Ascending aorta (tissue), 2 donors: ENCODE results near the gene RASSF9. TPM values are rescaled to one million over a fixed set of nuclear protein-coding genes. Genes with fewer than 3 reads are reported as not detected.

Experiments used
- DNase-seq, 2 donors: peaks; one replicate each; pipeline ENCODE4 v3.0.0-alpha.2; 2019; ENCODE audit warnings: low spot score in 2 of 2
- H3K27ac ChIP-seq, 2 donors: fragments of 200-600 bp; sonication (generic); one replicate each; pipeline ENCODE4 v1.5.1; 2016 to 2017; ENCODE audit warnings: mild to moderate bottlenecking in 1 of 2
- H3K27me3 ChIP-seq: fragments of 200-600 bp; sonication (generic); one replicate; pipeline ENCODE4 v1.5.1; 2017
- H3K36me3 ChIP-seq, 2 donors: fragments of 200-600 bp; sonication (generic); one replicate each; pipeline ENCODE4 v1.5.1; 2016
- H3K4me1 ChIP-seq, 2 donors: fragments of 200-600 bp; sonication (generic); one replicate each; pipeline ENCODE4 v1.5.1; 2016 to 2017; ENCODE audit warnings: mild to moderate bottlenecking in 1 of 2
- H3K4me3 ChIP-seq, 2 donors: fragments of 200-600 bp; sonication (generic); one replicate each; pipeline ENCODE4 v1.5.1; 2016 to 2017; ENCODE audit warnings: mild to moderate bottlenecking in 1 of 2
- H3K9me3 ChIP-seq, 2 donors: fragments of 200-600 bp; sonication (generic); one replicate each; pipeline ENCODE4 v1.5.1; 2016
- intact Hi-C: fragments of 100-400 bp; cut with DNase I; formaldehyde crosslinking; loops from one replicate; pipeline ENCODE4 v1.15.1; 2023
- total RNA-seq: library from RNA; depleted of rRNA; stranded (reverse); fragments of >200 nt; gene quantifications from one replicate; pipeline ENCODE4 v1.1.0, GENCODE V29; 2016
- TF ChIP-seq, protein P1 (sequence below), 3 experiments: fragments of 200-600 bp in 2 of 3; fragments of 450-650 bp in 1 of 3; sonication (generic) in 2 of 3; IDR thresholded peaks; one replicate each; pipeline ENCODE4 v1.5.1; 2016 to 2019; ENCODE audit warnings: antibody characterized with exemption in 3 of 3, mild to moderate bottlenecking in 1 of 3, moderate library complexity in 1 of 3

The RASSF9 gene
- total RNA-seq, 1 donor from 2014 or later: 1.9 TPM

DNA sequence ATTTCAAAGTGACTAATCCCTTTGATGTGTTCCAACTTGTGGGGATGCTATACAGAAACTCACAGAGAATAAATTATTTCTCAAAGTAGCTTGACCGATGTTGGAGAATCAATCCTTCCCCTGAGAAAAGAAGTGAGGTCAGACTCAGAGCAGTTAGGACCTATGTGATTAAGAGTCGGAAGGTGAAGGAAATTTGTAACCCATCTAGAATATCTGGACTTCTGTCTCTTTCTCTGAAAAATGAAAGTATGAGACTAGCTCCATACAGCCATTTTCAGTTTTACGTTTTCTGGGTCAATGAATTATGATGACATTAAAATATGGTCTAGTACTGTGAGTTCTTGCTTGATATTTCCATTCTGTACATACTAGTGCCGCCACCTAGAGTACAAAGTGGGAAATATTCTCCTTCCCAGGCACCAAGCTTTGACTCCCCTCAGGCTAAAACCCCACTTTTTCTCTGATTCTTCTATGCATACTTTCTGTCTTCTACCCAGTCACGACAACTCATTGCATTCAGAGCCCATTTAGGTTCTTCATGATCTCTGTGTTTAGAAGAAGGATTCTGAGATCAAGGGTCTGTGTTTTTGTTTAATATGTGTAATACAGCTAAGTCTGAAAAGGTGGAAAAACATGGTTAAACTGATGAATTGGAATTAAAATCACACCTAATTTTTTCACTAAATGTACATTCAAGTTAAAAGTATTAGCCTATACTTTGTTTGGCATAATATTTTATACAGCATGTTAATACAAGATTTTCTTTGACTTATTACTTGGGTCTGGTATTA is 31.0 kb upstream of the RASSF9 start:
- no peak overlapping the region for H3K27ac ChIP-seq
- no peaks in the 10 kb centered on the region for H3K4me1 ChIP-seq
- no peak for DNase-seq
- no peaks in the 10 kb centered on the region for H3K9me3 ChIP-seq
- intact Hi-C loops: loop anchor here (1.0 kb wide), 1 partner anchor 292 kb away; no protein-coding TSS in a partner anchor
- H3K36me3 ChIP-seq: no peaks in the 10 kb centered on the region
- peak overlapping the region; percentile 13 to 28 for H3K4me3 ChIP-seq
- H3K27me3 ChIP-seq: no peaks in the 10 kb centered on the region
- TF ChIP-seq, protein P1, sequence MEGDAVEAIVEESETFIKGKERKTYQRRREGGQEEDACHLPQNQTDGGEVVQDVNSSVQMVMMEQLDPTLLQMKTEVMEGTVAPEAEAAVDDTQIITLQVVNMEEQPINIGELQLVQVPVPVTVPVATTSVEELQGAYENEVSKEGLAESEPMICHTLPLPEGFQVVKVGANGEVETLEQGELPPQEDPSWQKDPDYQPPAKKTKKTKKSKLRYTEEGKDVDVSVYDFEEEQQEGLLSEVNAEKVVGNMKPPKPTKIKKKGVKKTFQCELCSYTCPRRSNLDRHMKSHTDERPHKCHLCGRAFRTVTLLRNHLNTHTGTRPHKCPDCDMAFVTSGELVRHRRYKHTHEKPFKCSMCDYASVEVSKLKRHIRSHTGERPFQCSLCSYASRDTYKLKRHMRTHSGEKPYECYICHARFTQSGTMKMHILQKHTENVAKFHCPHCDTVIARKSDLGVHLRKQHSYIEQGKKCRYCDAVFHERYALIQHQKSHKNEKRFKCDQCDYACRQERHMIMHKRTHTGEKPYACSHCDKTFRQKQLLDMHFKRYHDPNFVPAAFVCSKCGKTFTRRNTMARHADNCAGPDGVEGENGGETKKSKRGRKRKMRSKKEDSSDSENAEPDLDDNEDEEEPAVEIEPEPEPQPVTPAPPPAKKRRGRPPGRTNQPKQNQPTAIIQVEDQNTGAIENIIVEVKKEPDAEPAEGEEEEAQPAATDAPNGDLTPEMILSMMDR (IDR thresholded peaks at IDR 0.05): peak; percentile 44 to 85 (median 82)

DNA sequence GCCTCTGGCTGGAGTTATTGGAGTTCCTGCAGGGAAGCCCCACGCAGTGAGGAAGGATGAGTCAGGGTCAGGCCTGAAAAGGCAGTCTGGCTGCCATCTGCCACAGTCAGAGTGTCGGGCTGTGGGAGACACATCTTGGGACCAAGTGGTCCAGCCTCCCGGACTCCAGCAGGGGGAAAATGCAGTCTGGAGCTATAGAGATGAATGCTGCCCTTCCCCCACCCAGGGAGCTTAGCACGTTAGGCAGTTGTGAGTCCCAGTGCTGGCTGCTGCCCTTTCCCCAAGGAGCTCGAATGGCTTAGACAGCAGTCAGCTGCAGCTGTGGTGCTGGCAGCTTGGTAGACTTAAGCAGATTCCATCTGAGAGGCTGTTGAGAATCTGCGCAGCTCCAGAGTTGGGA is 29.7 kb upstream of the RASSF9 start:
- no peaks in the 10 kb centered on the region for H3K4me1 ChIP-seq
- H3K36me3 ChIP-seq: no peaks in the 10 kb centered on the region
- no peak for DNase-seq
- TF ChIP-seq, protein P1 (IDR thresholded peaks at IDR 0.05): no peak
- intact Hi-C loops: no loop called here
- no peaks in the 10 kb centered on the region for H3K9me3 ChIP-seq
- H3K27me3 ChIP-seq: no peaks in the 10 kb centered on the region
- no peak overlapping the region for H3K4me3 ChIP-seq
- H3K27ac ChIP-seq: no peak overlapping the region

DNA sequence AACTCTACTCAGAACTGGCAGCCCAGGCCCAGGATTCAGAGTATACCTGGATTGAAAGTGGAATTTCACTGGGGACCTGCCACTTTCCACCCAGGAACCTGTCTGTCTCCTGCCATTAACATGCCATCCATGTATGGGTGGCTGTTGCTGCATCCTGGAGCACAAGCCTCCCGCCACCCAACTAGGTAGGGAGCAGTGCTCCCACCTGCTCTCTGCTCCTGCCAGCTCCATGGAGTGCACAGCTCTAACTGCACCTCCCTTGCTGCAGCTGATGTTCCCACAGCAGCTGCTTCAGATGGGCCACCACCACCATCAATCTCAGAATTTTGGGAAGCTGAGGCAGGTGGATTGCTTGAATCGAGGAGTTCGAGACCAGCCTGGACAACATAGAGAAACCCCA is 20.8 kb upstream of the RASSF9 start:
- TF ChIP-seq, protein P1 (IDR thresholded peaks at IDR 0.05): no peak
- Histone ChIP-seq H3K36me3 (no peaks in the 10 kb centered on the region), H3K9me3 (no peaks in the 10 kb centered on the region), H3K4me1 (no peaks in the 10 kb centered on the region), H3K4me3 (no peak overlapping the region), H3K27me3 (no peaks in the 10 kb centered on the region), H3K27ac (no peak overlapping the region)
- no peak for DNase-seq
- intact Hi-C loops: no loop called here

DNA sequence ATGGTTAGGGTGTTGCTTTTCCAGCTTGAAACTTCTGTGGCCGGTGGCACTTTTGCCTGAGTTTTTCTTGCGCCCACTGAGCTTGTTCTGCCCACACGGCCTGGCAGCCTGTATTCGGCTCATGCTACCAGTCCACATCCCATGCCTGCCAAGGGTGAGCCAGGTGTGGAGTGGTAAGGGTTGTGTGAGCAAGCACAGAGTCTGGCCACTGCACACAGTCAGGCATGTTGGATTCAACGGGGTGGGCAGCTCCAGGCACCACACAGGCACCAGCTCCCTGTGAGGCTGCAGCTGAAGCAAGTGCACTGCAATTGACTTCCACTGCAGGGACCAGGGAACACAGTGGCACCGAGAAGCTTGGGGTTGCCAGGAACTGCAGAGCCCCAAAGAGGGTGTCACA is 19.1 kb upstream of the RASSF9 start:
- H3K27me3 ChIP-seq: no peaks in the 10 kb centered on the region
- no peak overlapping the region for H3K4me3 ChIP-seq
- no peaks in the 10 kb centered on the region for H3K4me1 ChIP-seq
- no peak for DNase-seq
- H3K9me3 ChIP-seq: no peaks in the 10 kb centered on the region
- no peaks in the 10 kb centered on the region for H3K36me3 ChIP-seq
- no peak overlapping the region for H3K27ac ChIP-seq
- intact Hi-C loops: no loop called here
- TF ChIP-seq, protein P1 (IDR thresholded peaks at IDR 0.05): no peak

DNA sequence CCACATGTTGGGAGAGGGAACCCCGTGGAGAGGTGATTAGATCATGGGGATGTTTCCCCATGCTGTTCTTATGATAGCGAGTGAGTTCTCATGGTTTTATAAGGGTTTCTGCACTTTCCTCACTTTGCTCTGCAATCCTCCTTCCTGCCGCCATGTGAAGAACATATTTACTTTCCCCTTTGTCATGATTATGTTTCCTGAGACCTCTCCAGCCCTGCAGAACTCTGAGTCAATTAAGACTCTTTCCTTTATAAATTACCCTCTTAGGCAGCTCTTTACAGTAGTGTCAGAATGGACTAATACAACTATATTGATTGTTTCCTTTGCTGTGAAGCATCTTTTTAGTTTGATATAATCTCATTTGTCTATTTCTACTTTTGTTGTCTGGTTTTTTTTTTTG is 13.1 kb upstream of the RASSF9 start:
- TF ChIP-seq, protein P1 (IDR thresholded peaks at IDR 0.05): no peak
- no peaks in the 10 kb centered on the region for H3K36me3 ChIP-seq
- no peaks in the 10 kb centered on the region for H3K4me1 ChIP-seq
- H3K4me3 ChIP-seq: no peak overlapping the region
- no peak overlapping the region for H3K27ac ChIP-seq
- no peaks in the 10 kb centered on the region for H3K27me3 ChIP-seq
- DNase-seq: no peak
- intact Hi-C loops: no loop called here
- H3K9me3 ChIP-seq: no peaks in the 10 kb centered on the region
